MM.1S (cell line): ENCODE data around the gene NFIX.

Experiments used
- DNase-seq: peaks from one replicate; pipeline ENCODE4 v3.0.0-alpha.2; 2015
- H2AFZ ChIP-seq: fragments of 300-600 bp; sonication (generic); 2 replicates; pipeline ENCODE4 v1.6.0; 2016; ENCODE audit warnings: antibody characterized with exemption, low read length
- H3F3A ChIP-seq: fragments of 300-600 bp; sonication (generic); 2 replicates; pipeline ENCODE4 v1.6.1; 2016; ENCODE audit warnings: mild to moderate bottlenecking, antibody characterized with exemption, low read length, moderate library complexity, mixed read lengths; ENCODE audit not compliant: insufficient read depth
- H3K27ac ChIP-seq: fragments of 300-600 bp; sonication (generic); 2 replicates; pipeline ENCODE4 v1.5.1; 2016; ENCODE audit warnings: mild to moderate bottlenecking, low read length
- H3K27me3 ChIP-seq: fragments of 300-600 bp; sonication (generic); replicated peaks from 2 replicates; pipeline ENCODE4 v1.6.0; 2016; ENCODE audit warnings: low read length; ENCODE audit not compliant: insufficient read depth
- H3K36me3 ChIP-seq: fragments of 300-600 bp; sonication (generic); replicated peaks from 2 replicates; pipeline ENCODE4 v1.6.1; 2016; ENCODE audit warnings: mild to moderate bottlenecking, low read length, mixed read lengths; ENCODE audit not compliant: insufficient read depth
- H3K4me1 ChIP-seq: fragments of 300-600 bp; sonication (generic); 2 replicates; pipeline ENCODE4 v1.6.1; 2016; ENCODE audit warnings: low read length, mixed read lengths
- H3K4me2 ChIP-seq: fragments of 300-600 bp; sonication (generic); 2 replicates; pipeline ENCODE4 v1.6.0; 2016; ENCODE audit warnings: low read depth, low read length
- H3K4me3 ChIP-seq: fragments of 300-600 bp; sonication (generic); 2 replicates; pipeline ENCODE4 v1.5.1; 2016; ENCODE audit warnings: low read length, mixed read lengths
- H3K79me2 ChIP-seq: fragments of 300-600 bp; sonication (generic); 2 replicates; pipeline ENCODE4 v1.6.1; 2016; ENCODE audit warnings: mixed run types, low read length, mixed read lengths
- H3K9ac ChIP-seq: fragments of 300-600 bp; sonication (generic); 2 replicates; pipeline ENCODE4 v1.6.1; 2016; ENCODE audit warnings: low read length, mixed read lengths
- H3K9me2 ChIP-seq: fragments of 300-600 bp; sonication (generic); replicated peaks from 2 replicates; pipeline ENCODE4 v1.6.1; 2016; ENCODE audit warnings: mild to moderate bottlenecking, low read length, mixed read lengths; ENCODE audit not compliant: insufficient read depth
- H3K9me3 ChIP-seq: fragments of 300-600 bp; sonication (generic); replicated peaks from 2 replicates; pipeline ENCODE4 v1.6.1; 2016; ENCODE audit warnings: mild to moderate bottlenecking, low read length, mixed read lengths; ENCODE audit not compliant: insufficient read depth
- H4K20me1 ChIP-seq: fragments of 300-600 bp; sonication (generic); 2 replicates; pipeline ENCODE4 v1.6.1; 2016; ENCODE audit warnings: mild to moderate bottlenecking, low read length, moderate library complexity, mixed read lengths; ENCODE audit not compliant: insufficient read depth
- EZH2 ChIP-seq: fragments of 300-600 bp; sonication (generic); optimal IDR thresholded peaks from 2 replicates; pipeline ENCODE3; 2017; ENCODE audit warnings: low read depth, mild to moderate bottlenecking, antibody characterized with exemption, low read length, mixed read lengths
- EZH2phosphoT487 ChIP-seq: fragments of 300-600 bp; sonication (generic); IDR thresholded peaks from 2 replicates; pipeline ENCODE4 v1.6.1; 2018; ENCODE audit warnings: antibody characterized with exemption, low read length
- TF ChIP-seq, protein P1 (sequence below): fragments of 300-600 bp; sonication (generic); IDR thresholded peaks from 2 replicates; pipeline ENCODE4 v1.5.1; 2016; ENCODE audit warnings: antibody characterized with exemption, low read length, mixed read lengths

The NFIX gene

DNA sequence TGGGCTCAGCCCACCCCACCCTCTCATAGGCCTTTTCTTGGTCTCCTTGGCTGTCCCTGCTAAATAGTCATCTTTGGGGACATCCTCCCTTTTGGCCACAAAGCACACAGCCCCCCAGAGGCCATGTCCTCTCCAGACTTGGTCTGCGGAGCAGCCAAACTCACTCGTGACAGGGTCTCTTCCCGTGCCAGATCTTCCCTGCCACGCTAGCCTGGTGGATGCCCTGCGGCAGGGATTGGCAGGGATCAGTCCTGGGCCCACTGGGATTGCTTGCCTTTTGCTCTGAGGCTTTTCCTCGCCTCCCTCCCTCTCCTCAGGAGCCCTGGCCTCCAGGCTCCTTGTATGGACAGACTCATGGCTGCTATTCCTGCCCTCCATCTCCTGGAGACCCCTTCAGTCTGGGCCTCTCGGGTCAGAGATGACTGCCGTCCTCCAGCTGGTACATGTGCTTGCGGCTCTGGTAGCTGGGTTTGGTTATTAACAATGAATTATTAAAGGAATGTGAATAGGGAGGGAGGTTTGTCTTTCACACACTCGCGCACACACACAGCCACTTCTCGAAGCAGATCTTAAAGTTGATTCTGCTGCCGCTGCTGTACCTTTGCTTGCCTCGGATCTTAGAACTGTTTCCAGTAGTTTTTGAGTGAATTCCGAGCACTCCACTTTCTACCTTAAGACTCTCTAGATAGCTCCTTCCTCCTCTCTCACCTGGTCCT lies 45.1 kb downstream of the NFIX start:
- Histone ChIP-seq H3K9ac (no peak overlapping the region), H3K36me3 (no peaks in the 10 kb centered on the region), H3K4me3 (no peak overlapping the region), H3K9me3 (no peaks in the 10 kb centered on the region), H2AFZ (no peak overlapping the region), H3K9me2 (no peaks in the 10 kb centered on the region), H3F3A (no peaks in the 10 kb centered on the region), H3K27ac (no peak overlapping the region), H3K79me2 (no peaks in the 10 kb centered on the region), H3K4me2 (no peak overlapping the region), H4K20me1 (no peaks in the 10 kb centered on the region), H3K4me1 (peaks cover 12% of the 10 kb centered on the region), H3K27me3 (no peaks in the 10 kb centered on the region)
- TF ChIP-seq EZH2 (no peak), EZH2phosphoT487 (no peak)
- TF ChIP-seq, protein P1, sequence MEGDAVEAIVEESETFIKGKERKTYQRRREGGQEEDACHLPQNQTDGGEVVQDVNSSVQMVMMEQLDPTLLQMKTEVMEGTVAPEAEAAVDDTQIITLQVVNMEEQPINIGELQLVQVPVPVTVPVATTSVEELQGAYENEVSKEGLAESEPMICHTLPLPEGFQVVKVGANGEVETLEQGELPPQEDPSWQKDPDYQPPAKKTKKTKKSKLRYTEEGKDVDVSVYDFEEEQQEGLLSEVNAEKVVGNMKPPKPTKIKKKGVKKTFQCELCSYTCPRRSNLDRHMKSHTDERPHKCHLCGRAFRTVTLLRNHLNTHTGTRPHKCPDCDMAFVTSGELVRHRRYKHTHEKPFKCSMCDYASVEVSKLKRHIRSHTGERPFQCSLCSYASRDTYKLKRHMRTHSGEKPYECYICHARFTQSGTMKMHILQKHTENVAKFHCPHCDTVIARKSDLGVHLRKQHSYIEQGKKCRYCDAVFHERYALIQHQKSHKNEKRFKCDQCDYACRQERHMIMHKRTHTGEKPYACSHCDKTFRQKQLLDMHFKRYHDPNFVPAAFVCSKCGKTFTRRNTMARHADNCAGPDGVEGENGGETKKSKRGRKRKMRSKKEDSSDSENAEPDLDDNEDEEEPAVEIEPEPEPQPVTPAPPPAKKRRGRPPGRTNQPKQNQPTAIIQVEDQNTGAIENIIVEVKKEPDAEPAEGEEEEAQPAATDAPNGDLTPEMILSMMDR = no peak
- DNase-seq = no peak

DNA sequence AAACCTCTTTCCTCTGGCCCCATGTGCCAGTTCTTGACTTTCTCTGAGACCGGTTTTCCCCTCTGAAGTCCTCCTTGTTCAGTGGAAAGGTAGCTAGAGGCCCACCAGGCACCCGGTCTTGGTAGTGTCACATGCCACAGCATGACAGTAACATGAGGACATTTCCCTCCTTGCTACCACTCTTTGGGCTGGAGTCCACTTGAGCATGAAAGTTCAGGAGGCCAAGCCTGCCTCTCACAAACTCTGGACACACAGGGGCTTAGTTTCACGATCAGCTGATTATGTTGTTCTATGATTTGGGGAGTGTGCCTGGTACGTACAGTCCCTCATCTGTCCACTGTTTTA lies 45.6 kb downstream of the NFIX start:
- Histone ChIP-seq H3K27me3 (no peaks in the 10 kb centered on the region), H4K20me1 (no peaks in the 10 kb centered on the region), H3K36me3 (no peaks in the 10 kb centered on the region), H3K9me3 (no peaks in the 10 kb centered on the region), H3K9me2 (no peaks in the 10 kb centered on the region), H3F3A (no peaks in the 10 kb centered on the region), H3K27ac (no peak overlapping the region), H3K4me1 (peaks cover 11% of the 10 kb centered on the region), H3K4me2 (no peak overlapping the region), H3K4me3 (no peak overlapping the region), H2AFZ (no peak overlapping the region), H3K9ac (no peak overlapping the region), H3K79me2 (no peaks in the 10 kb centered on the region)
- no peak for DNase-seq
- TF ChIP-seq EZH2 (no peak), EZH2phosphoT487 (no peak)
- TF ChIP-seq, protein P1 = no peak

DNA sequence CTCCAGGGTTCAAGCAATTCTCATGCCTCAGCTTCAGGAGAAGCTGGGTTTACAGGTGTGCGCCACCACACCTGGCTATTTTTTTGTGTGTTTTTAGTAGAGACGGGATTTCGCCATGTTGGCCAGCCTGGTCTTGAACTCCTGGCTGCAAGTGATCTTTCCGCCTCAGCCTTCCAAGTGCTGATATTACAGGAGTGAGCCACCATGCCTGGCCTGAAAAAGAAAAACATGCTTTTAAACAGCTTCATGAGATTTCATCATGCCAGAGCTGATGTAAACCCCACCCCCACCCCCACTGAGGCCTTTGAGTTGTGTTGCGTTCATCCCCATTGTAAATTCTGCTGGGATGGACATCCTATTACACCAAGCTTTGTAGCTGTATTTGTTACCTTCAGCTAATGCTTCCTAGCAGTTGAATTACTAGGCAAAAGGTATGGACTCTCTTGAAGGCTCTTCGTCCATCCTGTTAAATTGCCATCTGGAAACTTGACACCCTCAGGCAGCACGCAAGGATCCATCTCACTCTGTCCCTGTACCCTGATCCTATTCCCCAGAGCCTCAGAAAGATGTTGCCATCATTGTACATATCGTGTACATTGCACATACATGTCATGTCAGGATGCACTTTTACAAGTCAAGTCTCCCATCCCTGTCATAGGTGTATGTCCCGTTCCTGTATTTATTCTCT lies 47.3 kb downstream of the NFIX start:
- H3K27ac ChIP-seq = no peak overlapping the region
- no peaks in the 10 kb centered on the region for H3K79me2 ChIP-seq
- H3K9ac ChIP-seq = no peak overlapping the region
- H2AFZ ChIP-seq = no peak overlapping the region
- peaks cover 12% of the 10 kb centered on the region; the same call in 1 of the 2 replicates for H3K27me3 ChIP-seq
- no peaks in the 10 kb centered on the region for H3K9me3 ChIP-seq
- no peaks in the 10 kb centered on the region for H3K36me3 ChIP-seq
- no peaks in the 10 kb centered on the region for H3F3A ChIP-seq
- H3K4me1 ChIP-seq = no peaks in the 10 kb centered on the region
- no peaks in the 10 kb centered on the region for H3K9me2 ChIP-seq
- TF ChIP-seq EZH2 (no peak), EZH2phosphoT487 (no peak)
- TF ChIP-seq, protein P1 = no peak
- no peak for DNase-seq
- H3K4me2 ChIP-seq = no peak overlapping the region
- H4K20me1 ChIP-seq = no peaks in the 10 kb centered on the region
- no peak overlapping the region for H3K4me3 ChIP-seq
